ENCODE data around the gene GNAO1. TPM values are rescaled to one million over a fixed set of nuclear protein-coding genes. Genes with fewer than 3 reads are reported as not detected.

GNAO1 gene
- total and polyA plus RNA-seq, 2 experiments from 2014 or later, result 2.7 to 2.8 TPM

- DNase-seq (ENCODE audit: low read depth in 1 of 2, low spot score in 1 of 2), result peak; percentile 70 to 90
- Histone ChIP-seq H3K27me3 (no peaks in the 10 kb centered on the region), H3K36me3 (no peaks in the 10 kb centered on the region), H3K27ac (peak overlapping the region; percentile 96), H3K9me3 (ENCODE audit: low read depth) (no peaks in the 10 kb centered on the region), H3K4me3 (no peak overlapping the region), H3K4me1 (ENCODE audit: low read depth) (peaks cover 12% of the 10 kb centered on the region)
- TF ChIP-seq CTCF (IDR thresholded peaks at IDR 0.05; ENCODE audit: low read depth, low read length), result peak; percentile 26
These were observed 78.8 kb downstream of the GNAO1 start for GRCh38 chr16:56269811-56270684.

GRCh38 chr16:56270828-56271227 lies 79.5 kb downstream of the GNAO1 start:
- no peak for TF ChIP-seq CTCF (IDR thresholded peaks at IDR 0.05; ENCODE audit: low read depth, low read length)
- Histone ChIP-seq H3K4me3 (no peak overlapping the region), H3K9me3 (ENCODE audit: low read depth) (no peaks in the 10 kb centered on the region), H3K27me3 (no peaks in the 10 kb centered on the region), H3K4me1 (ENCODE audit: low read depth) (peaks cover 10% of the 10 kb centered on the region), H3K27ac (no peak overlapping the region), H3K36me3 (no peaks in the 10 kb centered on the region)
- DNase-seq (ENCODE audit: low read depth in 1 of 2, low spot score in 1 of 2), result no peak

- H3K36me3 ChIP-seq, result no peaks in the 10 kb centered on the region
- no peak for DNase-seq (ENCODE audit: low read depth in 1 of 2, low spot score in 1 of 2)
- no peaks in the 10 kb centered on the region for H3K27me3 ChIP-seq
- TF ChIP-seq CTCF (IDR thresholded peaks at IDR 0.05; ENCODE audit: low read depth, low read length), result no peak
- peaks cover 20% of the 10 kb centered on the region for H3K4me1 ChIP-seq (ENCODE audit: low read depth)
- H3K4me3 ChIP-seq, result no peak overlapping the region
- no peaks in the 10 kb centered on the region for H3K9me3 ChIP-seq (ENCODE audit: low read depth)
- no peak overlapping the region for H3K27ac ChIP-seq
These were observed 81.2 kb downstream of the GNAO1 start for GRCh38 chr16:56272583-56272894.

GRCh38 chr16:56273615-56274014 lies 82.3 kb downstream of the GNAO1 start:
- Histone ChIP-seq H3K27ac (no peak overlapping the region), H3K36me3 (no peaks in the 10 kb centered on the region), H3K4me1 (ENCODE audit: low read depth) (peaks cover 26% of the 10 kb centered on the region), H3K27me3 (no peaks in the 10 kb centered on the region), H3K9me3 (ENCODE audit: low read depth) (no peaks in the 10 kb centered on the region), H3K4me3 (no peak overlapping the region)
- no peak for DNase-seq (ENCODE audit: low read depth in 1 of 2, low spot score in 1 of 2)
- no peak for TF ChIP-seq CTCF (IDR thresholded peaks at IDR 0.05; ENCODE audit: low read depth, low read length)

GRCh38 chr16:56274369-56274768 lies 83.1 kb downstream of the GNAO1 start:
- no peak for TF ChIP-seq CTCF (IDR thresholded peaks at IDR 0.05; ENCODE audit: low read depth, low read length)
- H3K4me3 ChIP-seq, result no peak overlapping the region
- no peaks in the 10 kb centered on the region for H3K36me3 ChIP-seq
- H3K27ac ChIP-seq, result no peak overlapping the region
- no peaks in the 10 kb centered on the region for H3K9me3 ChIP-seq (ENCODE audit: low read depth)
- H3K27me3 ChIP-seq, result no peaks in the 10 kb centered on the region
- peaks cover 25% of the 10 kb centered on the region for H3K4me1 ChIP-seq (ENCODE audit: low read depth)
- DNase-seq (ENCODE audit: low read depth in 1 of 2, low spot score in 1 of 2), result no peak

Data from cardiac muscle cell (in vitro differentiated cells and primary cell).